Stimulated activated effector memory CD8-positive, alpha-beta T cell treated with anti-CD3 and anti-CD28 coated beads, Interleukin-12 subunit alpha, Interleukin-12 subunit beta, amount 100 ng/mL, for 72 hours (primary cell): ENCODE data around the gene GNAQ.

ENCODE experiments used
- ATAC-seq: fragments of 150-1000 bp; cut with Tn5 transposase; 2 replicates; pipeline ENCODE4 v1.10.0; 2021
- DNase-seq, 2 donors: peaks; one replicate each; pipeline ENCODE4 v3.0.0; 2021 to 2022; ENCODE audit warnings: low spot score in 2 of 2
- H3K27ac Mint-ChIP-seq: one replicate; pipeline ENCODE4 v1.8.0; 2022; ENCODE audit warnings: mild to moderate bottlenecking, mixed read lengths
- H3K36me3 Mint-ChIP-seq: one replicate; pipeline ENCODE4 v1.8.0; 2022; ENCODE audit warnings: mild to moderate bottlenecking, mixed read lengths
- H3K4me1 Mint-ChIP-seq: one replicate; pipeline ENCODE4 v1.8.0; 2022; ENCODE audit warnings: mixed read lengths
- H3K4me3 Mint-ChIP-seq: one replicate; pipeline ENCODE4 v1.8.0; 2022; ENCODE audit warnings: mild to moderate bottlenecking, mixed read lengths
- H3K9me3 Mint-ChIP-seq: one replicate; pipeline ENCODE4 v1.8.0; 2022; ENCODE audit warnings: mixed read lengths

GNAQ gene

GRCh38 chr9:77977210-77977611 lies 54.4 kb downstream of the GNAQ start:
- Mint-ChIP-seq H3K4me3 (peak overlapping the region; percentile 36), H3K36me3 (no peaks in the 10 kb centered on the region), H3K4me1 (peaks cover 40% of the 10 kb centered on the region), H3K9me3 (no peaks in the 10 kb centered on the region), H3K27ac (no peak overlapping the region)
- DNase-seq (peak in 1 of 2 donors; percentile 55), ATAC-seq (no peak)

- ATAC-seq (no peak), DNase-seq (no peak)
- H3K4me3 Mint-ChIP-seq = no peak overlapping the region
- H3K27ac Mint-ChIP-seq = no peak overlapping the region
- H3K4me1 Mint-ChIP-seq = peaks cover 28% of the 10 kb centered on the region
- no peaks in the 10 kb centered on the region for H3K36me3 Mint-ChIP-seq
- H3K9me3 Mint-ChIP-seq = no peaks in the 10 kb centered on the region
Observed at GRCh38 chr9:77975806-77976205, 55.8 kb downstream of the GNAQ start.

- no peaks in the 10 kb centered on the region for H3K9me3 Mint-ChIP-seq
- ATAC-seq (no peak), DNase-seq (no peak)
- no peak overlapping the region for H3K27ac Mint-ChIP-seq
- H3K4me3 Mint-ChIP-seq = no peak overlapping the region
- peaks cover 33% of the 10 kb centered on the region for H3K4me1 Mint-ChIP-seq
- no peaks in the 10 kb centered on the region for H3K36me3 Mint-ChIP-seq
Observed at GRCh38 chr9:77975036-77975435, 56.6 kb downstream of the GNAQ start.

GRCh38 chr9:77974434-77974833 lies 57.2 kb downstream of the GNAQ start:
- DNase-seq (no peak), ATAC-seq (no peak)
- Mint-ChIP-seq H3K9me3 (no peaks in the 10 kb centered on the region), H3K27ac (no peak overlapping the region), H3K36me3 (no peaks in the 10 kb centered on the region), H3K4me3 (no peak overlapping the region), H3K4me1 (peaks cover 33% of the 10 kb centered on the region)

GRCh38 chr9:77969083-77969482 lies 62.5 kb downstream of the GNAQ start:
- Mint-ChIP-seq H3K27ac (no peak overlapping the region), H3K4me3 (no peak overlapping the region), H3K4me1 (peaks cover 16% of the 10 kb centered on the region), H3K36me3 (no peaks in the 10 kb centered on the region), H3K9me3 (no peaks in the 10 kb centered on the region)
- ATAC-seq (no peak), DNase-seq (no peak)

DNA sequence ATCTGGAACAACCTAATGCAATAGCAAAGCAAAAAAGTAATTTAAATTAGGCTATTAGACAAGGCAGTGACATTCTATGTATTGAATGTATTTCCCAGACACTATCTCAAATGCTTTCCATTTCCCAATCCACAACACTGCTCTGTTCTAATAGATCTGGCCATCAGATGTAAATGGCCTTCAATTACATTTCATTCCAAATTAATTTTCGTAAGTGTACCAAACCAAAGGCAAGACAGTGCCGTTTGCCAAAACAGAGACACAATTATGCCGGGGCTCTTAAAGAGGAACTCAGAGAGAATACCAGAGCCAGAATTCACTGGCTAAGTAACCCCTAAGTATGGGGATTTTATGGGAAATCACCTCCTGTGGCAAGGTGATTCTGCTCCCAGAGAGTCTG lies 63.1 kb downstream of the GNAQ start:
- Mint-ChIP-seq H3K36me3 (no peaks in the 10 kb centered on the region), H3K4me1 (peaks cover 16% of the 10 kb centered on the region), H3K9me3 (no peaks in the 10 kb centered on the region), H3K4me3 (no peak overlapping the region), H3K27ac (no peak overlapping the region)
- ATAC-seq (no peak), DNase-seq (no peak)

- no peak for DNase-seq
- H3K4me1 Mint-ChIP-seq = peaks cover 18% of the 10 kb centered on the region
- ATAC-seq = no peak
- H3K9me3 Mint-ChIP-seq = no peaks in the 10 kb centered on the region
- H3K36me3 Mint-ChIP-seq = no peaks in the 10 kb centered on the region
- H3K27ac Mint-ChIP-seq = no peak overlapping the region
- no peak overlapping the region for H3K4me3 Mint-ChIP-seq
Observed at GRCh38 chr9:77966718-77967117, 64.9 kb downstream of the GNAQ start.

DNA sequence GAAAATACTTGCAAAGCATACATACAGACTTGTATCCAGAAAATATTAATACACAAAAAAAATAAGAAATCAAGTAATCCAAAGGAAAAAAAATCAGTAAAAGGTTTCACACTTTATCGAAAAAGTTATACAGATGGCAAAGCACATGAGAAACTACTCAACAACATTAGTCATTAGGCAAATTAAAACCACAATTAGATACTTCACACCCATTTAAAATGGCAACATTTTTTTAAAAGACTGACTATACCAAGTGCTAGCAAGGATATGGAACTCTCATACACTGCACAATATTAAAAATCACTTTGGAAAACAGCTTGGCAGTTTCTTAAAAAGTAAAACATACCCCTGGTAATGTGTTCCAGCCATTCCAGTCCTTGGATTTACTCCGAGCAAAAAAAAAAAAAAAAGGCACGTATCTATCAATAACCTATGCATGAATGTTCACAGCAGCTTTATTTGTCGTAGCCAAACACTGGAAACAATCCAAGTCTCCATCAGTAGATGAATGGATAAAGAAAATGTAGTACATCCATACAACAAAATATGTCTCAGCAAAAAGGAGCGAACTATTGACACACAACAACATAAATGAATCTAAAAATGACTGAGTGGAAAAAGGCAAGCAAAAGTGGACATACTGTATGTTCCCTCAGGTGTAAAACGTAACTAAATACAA lies 66.0 kb downstream of the GNAQ start:
- no peak overlapping the region for H3K27ac Mint-ChIP-seq
- no peak overlapping the region for H3K4me3 Mint-ChIP-seq
- no peaks in the 10 kb centered on the region for H3K36me3 Mint-ChIP-seq
- peaks cover 19% of the 10 kb centered on the region for H3K4me1 Mint-ChIP-seq
- ATAC-seq (no peak), DNase-seq (no peak)
- H3K9me3 Mint-ChIP-seq = no peaks in the 10 kb centered on the region

DNA sequence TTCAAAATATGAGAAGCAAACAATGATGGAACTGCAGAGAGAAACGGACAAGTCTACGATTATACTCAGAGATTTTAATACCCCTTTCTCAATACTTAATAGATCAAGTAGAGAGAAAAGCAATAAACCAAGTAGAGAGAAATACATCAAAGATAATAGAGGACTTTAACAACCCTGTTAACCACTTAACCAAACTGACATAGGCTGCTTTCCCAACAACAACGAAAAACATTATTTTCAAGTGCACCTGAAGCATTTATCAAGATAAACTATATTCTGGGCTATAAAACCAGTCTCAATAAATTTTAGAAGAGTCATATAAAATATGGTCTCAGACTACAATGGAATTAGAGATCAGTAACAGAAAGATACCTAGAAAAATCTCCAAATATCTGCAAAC lies 67.4 kb downstream of the GNAQ start:
- H3K9me3 Mint-ChIP-seq = no peaks in the 10 kb centered on the region
- DNase-seq = no peak
- peaks cover 15% of the 10 kb centered on the region for H3K4me1 Mint-ChIP-seq
- no peak for ATAC-seq
- no peak overlapping the region for H3K4me3 Mint-ChIP-seq
- no peak overlapping the region for H3K27ac Mint-ChIP-seq
- H3K36me3 Mint-ChIP-seq = no peaks in the 10 kb centered on the region

DNA sequence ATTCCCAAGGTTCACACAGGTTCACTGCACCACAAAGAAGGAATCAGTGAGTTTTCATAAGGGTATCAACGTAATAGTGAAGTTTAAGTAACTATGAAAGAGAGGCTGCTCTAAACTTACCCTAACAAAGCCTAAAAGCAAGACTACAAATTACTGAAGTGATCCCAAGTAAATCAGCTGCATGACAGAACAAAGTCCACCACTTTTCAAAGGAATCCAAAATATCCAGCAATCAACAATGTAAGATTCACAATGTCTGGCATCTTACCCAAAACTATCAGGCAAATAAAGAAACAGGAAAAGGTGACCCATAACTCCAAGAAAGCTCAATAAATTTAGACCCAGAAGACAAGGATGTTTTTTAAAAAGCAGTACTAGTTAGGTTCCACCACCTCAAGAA lies 70.1 kb downstream of the GNAQ start:
- Mint-ChIP-seq H3K4me3 (no peak overlapping the region), H3K9me3 (no peaks in the 10 kb centered on the region), H3K4me1 (peaks cover 24% of the 10 kb centered on the region), H3K36me3 (no peaks in the 10 kb centered on the region), H3K27ac (no peak overlapping the region)
- ATAC-seq (no peak), DNase-seq (no peak)

- DNase-seq (no peak), ATAC-seq (no peak)
- no peaks in the 10 kb centered on the region for H3K9me3 Mint-ChIP-seq
- H3K4me1 Mint-ChIP-seq = peaks cover 24% of the 10 kb centered on the region
- H3K27ac Mint-ChIP-seq = no peak overlapping the region
- no peaks in the 10 kb centered on the region for H3K36me3 Mint-ChIP-seq
- no peak overlapping the region for H3K4me3 Mint-ChIP-seq
Observed at GRCh38 chr9:77960356-77961153, 71.1 kb downstream of the GNAQ start.

- no peak overlapping the region for H3K27ac Mint-ChIP-seq
- no peak for ATAC-seq
- H3K4me1 Mint-ChIP-seq = peaks cover 17% of the 10 kb centered on the region
Observed at GRCh38 chr9:77959803-77960202, 71.8 kb downstream of the GNAQ start.

DNA sequence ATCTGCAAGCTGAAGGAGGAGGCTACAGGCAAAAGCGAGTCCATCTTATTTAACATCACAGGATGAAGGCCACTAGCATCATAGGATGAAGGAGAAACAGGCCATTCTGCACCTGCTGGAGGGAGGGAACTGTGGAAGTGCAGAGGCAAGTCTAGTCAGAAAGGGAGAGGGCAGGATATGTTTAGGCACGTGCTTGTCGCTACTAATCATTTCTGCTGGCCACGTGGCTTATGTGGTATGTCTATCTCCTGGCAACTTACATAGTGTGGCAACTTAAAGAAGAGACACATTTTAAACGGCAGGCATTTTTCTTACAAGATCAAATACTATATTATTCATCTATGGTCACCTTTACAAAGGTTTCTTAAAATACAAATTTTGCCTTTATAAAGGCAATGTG lies 74.0 kb downstream of the GNAQ start:
- peak; percentile 65 for ATAC-seq
- peaks cover 17% of the 10 kb centered on the region for H3K4me1 Mint-ChIP-seq
- no peaks in the 10 kb centered on the region for H3K9me3 Mint-ChIP-seq
- no peak for DNase-seq
- no peaks in the 10 kb centered on the region for H3K36me3 Mint-ChIP-seq
- H3K4me3 Mint-ChIP-seq = no peak overlapping the region
- no peak overlapping the region for H3K27ac Mint-ChIP-seq

More at GRCh38 chr9:77959803-77960202, 71.8 kb downstream of the GNAQ start:
- no peak overlapping the region for H3K4me3 Mint-ChIP-seq
- no peak for DNase-seq
- H3K9me3 Mint-ChIP-seq = no peaks in the 10 kb centered on the region
- no peaks in the 10 kb centered on the region for H3K36me3 Mint-ChIP-seq

DNA sequence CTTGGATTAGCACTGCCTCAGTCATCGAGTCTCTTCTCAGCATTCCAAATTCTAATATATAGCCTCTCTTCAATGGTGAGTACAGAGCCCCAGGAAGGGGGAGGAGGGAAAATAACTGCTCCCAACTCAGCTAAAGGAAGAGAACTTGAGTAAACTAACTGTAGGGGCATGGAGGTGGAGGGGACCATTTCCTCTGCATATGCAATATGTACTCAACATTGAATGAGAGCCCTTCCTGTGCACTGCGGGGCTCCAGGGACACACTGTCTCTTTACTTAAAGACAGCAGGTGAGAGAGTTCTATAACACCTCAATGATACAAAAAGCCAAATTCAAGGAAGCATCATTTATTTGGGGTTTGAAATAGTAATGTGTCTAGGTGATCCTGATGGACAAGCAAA lies 75.1 kb downstream of the GNAQ start:
- peaks cover 12% of the 10 kb centered on the region for H3K4me1 Mint-ChIP-seq
- ATAC-seq (no peak), DNase-seq (no peak)
- no peak overlapping the region for H3K4me3 Mint-ChIP-seq
- no peak overlapping the region for H3K27ac Mint-ChIP-seq
- H3K36me3 Mint-ChIP-seq = no peaks in the 10 kb centered on the region
- no peaks in the 10 kb centered on the region for H3K9me3 Mint-ChIP-seq

DNA sequence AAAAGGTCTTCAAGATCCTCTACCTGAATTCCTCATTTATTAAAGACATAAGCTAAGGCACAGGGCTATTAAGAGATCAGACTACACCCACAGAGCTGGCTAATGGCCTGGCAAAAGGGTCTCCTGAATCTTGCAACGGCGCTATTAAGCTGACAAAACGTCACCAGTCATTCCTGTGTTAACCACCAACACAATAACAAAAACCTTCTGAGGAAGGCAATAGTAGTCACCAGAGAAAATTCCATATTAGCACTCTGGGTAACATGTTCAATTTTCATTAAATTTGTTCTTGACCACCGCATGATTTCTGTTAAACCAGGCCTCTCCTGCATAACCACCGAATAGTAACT lies 77.0 kb downstream of the GNAQ start:
- Mint-ChIP-seq H3K4me3 (no peak overlapping the region), H3K4me1 (peaks cover 9% of the 10 kb centered on the region), H3K9me3 (no peaks in the 10 kb centered on the region), H3K27ac (no peak overlapping the region), H3K36me3 (no peaks in the 10 kb centered on the region)
- no peak for ATAC-seq
- DNase-seq = no peak

DNA sequence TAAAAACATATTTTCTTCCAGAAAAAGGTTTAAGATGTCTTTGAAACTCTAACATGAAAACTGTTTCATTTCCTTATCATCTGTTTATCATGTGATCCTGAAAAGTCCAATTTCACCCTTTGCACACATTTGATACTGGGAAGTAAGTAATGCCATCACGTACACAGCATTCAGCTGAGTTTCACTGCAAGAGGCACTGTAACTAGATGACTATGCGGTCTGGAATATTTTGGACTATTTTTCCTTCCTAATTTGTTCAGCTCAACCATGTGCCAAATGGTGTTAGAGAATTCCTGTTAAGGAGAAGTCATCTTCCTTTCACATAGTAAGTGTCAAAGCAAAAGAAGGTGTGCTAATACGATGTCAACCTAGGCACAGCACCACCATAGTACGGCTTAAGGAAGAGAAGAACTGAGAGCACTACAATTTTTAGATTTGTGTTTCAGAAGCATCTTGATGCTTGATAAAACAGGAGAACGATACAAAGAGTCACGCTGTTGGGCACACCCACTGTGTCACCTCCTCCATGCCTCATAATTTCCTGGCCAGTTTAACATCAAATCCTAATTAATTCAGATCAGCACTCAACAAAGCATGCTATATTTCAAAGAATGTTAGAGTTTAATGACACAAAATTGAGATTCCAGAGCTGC lies 77.5 kb downstream of the GNAQ start:
- H3K36me3 Mint-ChIP-seq = no peaks in the 10 kb centered on the region
- no peak for ATAC-seq
- DNase-seq = no peak
- no peak overlapping the region for H3K4me3 Mint-ChIP-seq
- H3K9me3 Mint-ChIP-seq = no peaks in the 10 kb centered on the region
- no peak overlapping the region for H3K27ac Mint-ChIP-seq
- H3K4me1 Mint-ChIP-seq = peaks cover 9% of the 10 kb centered on the region
